Stimulated activated CD4-positive, alpha-beta T cell treated with anti-CD3 and anti-CD28 coated beads, Interleukin-12 subunit alpha, Interleukin-12 subunit beta, amount 100 ng/mL, for 48 hours (primary cell): ENCODE data around the gene PCNX2.

ENCODE experiments used
- DNase-seq, 3 donors: peaks; one replicate each; pipeline ENCODE4 v3.0.0-alpha.2; 2020; ENCODE audit warnings: low read depth in 2 of 3, low spot score in 1 of 3

The PCNX2 gene

DNA sequence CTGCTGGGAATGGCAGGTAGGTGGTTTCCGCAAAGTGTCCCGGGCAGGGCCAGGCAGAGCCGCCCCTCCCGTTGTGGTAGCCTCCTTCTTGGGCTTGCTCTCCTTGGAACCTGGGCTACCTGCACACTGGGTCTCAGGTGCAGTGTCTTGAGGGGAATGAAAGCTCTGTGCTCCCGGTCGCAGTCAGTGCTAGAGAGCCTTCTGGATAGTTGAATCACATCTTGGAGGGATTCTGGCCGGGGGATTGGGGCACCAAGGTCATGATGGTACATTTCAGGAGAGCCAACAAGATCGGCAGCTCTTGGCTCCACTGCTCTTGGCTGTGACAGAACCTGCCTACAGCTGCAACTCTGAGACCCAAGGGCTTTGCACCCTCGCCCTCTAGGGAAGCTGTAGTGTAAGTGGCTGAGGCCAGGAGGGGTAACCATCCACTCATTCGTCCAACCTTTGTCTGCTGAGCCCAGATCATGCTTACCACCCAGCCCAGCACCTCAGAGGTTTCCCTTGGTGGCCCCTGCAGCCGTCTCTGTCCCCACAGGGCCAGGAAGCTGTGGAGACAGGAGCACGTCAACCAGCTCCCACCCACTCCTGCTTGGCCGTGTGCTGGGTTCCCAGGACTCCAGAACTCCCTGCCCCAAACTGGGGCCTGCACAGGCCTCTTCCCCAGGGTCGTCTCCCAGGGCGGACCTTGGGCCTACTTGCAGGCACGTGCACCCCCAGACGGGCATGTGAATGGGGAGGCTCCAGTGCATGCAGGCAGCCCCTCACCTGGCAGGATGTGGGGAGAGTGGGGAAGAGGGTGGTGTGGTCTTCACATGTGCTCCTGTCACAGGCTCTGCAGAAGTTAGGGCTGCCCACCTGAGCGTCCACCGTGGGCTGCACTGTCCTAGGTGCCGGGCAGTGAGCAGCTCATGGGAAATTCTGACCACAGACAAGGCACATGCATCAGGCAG lies 305.1 kb downstream of the PCNX2 start:
- DNase-seq = no peak

DNA sequence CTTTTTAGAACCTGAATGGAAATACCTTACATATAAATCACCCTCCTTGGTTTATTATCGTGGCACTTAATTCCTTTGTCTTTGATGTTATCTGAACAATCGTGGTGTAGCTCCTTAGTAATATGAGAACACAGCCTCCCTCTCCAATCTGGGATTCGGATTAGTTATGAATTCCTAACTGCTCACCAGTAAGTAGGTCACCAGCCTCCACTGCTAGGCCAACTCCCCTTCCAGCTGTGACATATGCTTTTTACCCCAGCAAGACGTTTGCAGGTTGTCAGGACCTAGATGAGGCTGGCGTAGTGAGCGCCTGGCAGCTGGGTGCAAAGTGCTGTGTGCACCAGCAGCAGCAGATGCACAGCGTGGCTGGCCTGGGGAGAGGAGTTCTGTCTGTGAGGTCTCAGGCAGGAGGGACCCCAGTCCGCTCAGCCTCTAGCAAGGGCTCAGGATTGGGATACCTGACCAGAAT lies 306.9 kb downstream of the PCNX2 start:
- no peak for DNase-seq

DNA sequence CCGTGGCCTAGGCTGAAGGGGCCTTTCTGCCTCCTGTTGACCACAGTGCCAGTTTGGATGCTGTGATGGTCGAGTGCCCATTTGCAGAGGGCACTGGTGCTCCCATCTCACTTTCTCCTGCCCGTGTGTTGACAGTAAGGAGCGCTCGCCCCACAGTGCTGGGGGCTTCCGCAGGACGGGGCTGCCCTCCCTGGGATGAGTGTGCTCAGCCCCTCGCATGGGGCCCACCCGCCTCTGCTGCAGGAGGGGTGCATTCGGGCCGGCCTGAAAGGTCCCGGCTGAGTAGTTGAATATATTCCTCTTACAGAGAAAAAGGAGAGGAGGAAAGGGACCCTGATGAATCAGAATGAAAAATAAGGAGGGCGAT lies 307.8 kb downstream of the PCNX2 start:
- no peak for DNase-seq

DNA sequence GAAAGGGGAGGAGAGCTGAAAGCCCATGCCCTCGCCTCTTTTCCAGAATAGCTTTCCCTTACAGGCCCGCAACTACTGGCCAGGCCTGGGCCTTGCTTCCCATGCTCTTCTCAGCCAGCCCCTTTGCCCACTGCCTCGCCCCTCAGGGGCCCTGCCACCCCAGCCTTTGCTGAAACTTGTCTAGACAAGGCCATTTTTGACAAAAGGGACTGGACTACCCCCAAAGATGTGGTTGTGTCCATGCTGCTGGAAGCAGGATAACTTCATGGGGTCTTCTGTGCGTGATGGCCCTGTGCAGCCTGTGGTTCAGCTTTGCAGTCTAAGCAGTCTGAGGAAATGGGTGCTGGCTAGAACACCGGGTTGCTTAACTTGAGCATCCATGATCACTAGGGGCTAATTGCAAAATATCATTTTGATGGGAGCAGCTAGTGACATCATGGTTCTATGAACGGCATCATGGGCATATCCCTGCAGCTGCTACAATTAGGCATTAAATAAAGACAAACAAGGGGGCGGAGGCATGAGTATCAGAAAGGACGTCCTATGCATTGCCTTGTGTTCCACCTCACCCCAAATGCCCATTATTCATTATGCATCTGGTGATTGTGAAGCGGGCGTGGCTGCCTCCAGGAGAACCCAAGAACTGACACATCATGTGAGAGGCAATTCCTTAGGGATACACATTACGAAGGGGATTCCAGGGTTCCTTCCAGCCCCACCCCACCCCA lies 308.3 kb downstream of the PCNX2 start:
- no peak for DNase-seq

DNA sequence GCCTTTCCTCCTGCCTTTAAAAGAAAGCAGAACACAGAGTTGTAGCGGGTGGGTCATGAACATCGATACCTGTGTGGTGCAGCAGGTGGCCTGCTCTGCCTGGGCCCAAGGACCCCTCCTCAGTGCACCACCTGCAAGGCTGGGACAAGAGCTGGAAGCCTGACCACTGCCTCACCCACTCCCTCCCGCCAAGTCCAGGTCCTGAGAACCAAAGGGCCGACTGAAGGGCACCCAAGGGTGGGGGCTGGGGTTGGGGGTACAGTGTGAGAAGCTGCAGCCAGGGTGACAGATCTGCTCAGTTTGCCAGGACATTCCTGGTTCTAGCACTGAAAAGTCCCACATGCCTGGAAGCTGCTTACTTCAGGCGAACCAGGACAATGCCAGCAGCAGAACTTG lies 309.0 kb downstream of the PCNX2 start:
- no peak for DNase-seq

DNA sequence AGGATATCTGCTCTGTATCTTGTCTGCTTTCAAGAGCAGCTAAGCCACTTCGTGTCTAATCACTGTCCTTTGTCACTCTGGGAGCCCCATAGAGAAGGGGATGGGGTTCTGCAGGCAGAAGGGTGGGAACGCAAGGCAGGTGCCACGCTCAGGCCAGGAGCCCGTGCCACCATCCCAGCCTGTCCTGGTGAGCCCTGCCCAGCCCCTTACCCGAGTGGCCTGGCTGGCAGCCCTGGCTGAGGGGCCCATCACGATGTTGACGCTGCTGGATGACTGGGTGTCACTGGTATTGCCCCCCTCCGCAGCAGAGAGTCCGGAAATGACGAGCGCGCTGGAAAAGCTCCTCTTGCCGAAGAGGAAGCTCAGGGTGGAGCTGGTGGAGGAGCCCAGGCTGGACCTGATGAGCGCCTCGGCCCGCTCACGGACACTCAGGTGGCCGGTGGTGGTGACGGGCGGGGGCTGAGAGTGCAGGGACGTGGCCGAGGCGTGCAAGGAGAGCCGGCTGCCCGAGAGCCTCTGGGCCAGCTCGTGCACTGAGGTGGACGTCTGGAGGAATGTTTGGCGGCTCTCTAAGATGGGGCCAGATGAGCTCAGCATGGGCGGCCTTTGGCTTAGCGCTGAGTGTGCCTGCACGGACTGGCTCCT lies 309.5 kb downstream of the PCNX2 start:
- DNase-seq = no peak

DNA sequence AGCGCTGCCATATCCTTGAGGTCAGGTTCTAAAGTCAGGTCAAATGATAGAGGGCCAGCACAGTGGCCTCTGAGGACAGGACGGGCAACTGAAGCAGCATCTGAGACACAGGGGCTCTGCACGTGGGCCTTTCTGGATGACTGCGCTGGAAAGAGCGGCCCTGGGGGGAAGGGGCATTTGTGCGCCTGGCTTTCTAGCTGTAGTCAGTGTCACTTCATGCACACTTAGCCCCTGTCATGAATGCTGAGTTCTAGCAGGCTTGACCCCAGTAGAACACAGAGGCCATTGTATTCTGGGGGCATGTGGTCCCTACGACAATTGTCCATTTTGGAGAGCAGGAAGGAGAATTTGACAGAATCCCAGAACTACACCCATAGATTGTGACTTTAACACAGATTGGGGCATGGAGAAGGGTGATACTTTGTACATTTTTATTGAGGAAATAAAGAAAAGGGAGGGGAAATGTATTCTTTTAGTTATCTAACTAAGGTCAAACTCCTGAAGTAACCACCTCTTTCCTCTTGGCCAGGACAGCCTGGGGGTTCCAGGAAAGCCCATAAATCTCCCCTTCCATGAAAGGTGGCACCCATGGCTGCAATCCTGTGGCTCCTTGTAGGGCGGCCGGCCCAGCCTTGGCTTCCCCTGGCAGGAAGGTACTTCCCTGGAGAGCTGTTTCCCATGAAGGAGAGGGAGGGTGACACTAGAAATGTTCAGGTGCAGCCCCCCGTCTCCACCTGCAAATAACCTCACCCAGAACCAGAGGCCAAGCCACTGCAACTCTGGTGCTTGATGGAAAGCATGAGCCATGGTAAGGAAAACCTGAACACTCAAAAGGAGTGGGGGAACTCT lies 310.7 kb downstream of the PCNX2 start:
- DNase-seq = no peak

DNA sequence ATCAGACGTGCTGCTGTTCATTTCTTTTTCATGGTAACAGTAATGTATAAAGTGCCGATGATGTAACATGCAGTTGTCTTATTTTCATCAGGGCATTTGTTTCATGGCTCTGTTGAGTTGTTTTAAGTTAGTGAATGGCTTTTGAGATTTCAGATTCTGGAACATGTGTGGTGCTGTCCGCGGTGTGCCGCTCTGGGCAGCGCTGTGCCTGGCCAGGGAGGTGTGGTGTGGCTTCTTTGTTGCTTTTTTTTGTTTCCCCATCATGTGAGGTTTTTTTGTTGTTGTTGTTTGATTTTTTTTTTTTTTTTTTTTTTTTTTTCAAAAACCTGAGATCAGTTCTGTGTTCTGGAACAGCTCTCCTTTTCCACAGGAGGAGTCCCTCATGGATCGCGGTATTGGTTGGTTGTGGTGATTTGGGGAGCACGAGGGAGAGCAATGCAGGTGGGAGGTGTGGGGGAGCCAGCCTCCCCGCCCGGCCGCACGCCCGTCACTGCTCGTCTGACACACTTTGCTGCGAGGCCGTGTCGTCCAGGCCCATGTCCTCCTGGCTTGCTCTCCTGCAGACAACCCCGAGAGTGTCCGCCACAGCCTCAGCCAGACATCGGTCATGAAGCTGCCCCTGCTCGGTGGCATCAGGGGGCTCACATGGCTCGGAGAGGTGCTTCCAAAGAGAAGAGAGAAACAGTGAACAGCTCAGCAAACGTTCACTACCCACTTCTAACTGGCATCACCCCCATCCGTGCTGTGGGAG lies 311.5 kb downstream of the PCNX2 start:
- DNase-seq = no peak

DNA sequence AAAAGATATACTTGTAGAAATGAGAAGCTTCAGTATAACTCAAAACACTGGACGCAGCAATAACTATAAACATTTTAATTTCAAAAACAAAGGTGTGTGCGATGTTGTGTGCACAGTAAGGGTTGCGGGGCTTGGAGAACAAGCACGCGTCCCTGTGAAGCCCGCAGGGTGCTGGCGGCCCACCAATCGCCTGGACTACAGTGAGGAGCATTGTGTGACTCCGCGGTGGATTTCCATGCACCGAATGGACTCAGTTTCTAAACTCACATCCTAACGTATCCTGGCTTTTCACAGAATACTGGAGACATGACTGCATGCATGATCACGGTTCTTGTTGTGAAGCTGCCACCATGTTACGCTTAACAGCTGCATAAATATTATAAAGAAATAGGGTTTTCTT lies 312.1 kb downstream of the PCNX2 start:
- no peak for DNase-seq

DNA sequence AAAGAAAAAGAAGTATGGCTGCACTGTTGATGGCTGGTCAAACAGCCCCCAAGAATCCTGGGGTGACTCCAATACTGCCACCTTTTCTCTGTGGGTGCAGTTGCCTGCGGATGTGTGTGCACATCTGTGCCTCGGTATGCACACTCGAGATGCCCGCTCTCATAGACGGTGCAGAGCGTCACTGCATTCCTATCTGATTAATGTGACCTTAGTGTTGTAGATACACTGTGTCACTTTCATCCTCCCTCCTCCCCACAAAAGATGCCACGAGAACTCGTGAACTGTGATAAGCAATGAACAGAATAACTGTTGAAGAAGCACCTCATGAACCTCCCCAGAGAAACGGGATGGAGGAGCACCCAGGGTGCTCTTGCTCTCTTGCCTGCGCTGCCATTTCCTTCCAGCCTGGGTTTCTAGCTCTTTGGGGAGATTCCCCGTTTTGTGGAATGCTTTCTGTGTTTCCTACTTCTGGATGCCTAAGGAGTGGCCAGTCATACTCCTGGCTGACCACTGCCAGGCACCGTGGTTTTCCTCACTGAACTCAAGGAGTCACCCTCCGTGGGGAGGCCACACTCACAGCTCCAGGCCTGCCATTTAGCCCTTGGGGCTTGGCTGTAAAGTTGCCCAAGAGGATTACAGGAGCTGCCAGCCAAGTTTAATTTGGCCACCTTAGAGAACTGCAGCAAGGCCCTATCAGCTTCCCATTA lies 313.1 kb downstream of the PCNX2 start:
- DNase-seq = no peak

DNA sequence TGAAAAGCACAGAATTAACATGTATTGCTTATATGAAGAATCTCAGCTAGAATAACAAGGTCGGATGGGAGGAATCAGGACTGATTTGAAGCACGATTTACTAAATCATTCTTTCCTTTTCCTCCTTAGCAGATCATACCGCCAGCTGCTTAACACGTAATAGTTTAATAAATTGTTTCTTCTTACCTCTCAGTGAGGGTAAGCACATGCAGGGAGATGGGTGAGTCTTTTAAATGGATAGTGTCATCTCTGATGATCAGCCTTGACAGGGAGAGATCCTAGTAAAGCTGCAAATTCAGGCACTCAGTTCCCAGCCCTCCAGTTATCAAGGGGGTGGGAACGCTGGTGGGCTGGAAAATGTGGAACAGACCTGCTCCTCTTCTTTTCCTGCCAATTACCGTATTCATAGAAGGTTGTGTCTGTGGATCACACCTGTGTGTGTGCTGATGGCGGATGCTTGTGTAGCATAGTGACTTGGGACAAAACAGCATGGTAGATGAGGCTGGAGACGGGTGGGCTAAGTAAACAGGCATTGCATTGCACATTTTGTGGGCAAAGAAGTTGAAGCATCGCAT lies 314.5 kb downstream of the PCNX2 start:
- no peak for DNase-seq

DNA sequence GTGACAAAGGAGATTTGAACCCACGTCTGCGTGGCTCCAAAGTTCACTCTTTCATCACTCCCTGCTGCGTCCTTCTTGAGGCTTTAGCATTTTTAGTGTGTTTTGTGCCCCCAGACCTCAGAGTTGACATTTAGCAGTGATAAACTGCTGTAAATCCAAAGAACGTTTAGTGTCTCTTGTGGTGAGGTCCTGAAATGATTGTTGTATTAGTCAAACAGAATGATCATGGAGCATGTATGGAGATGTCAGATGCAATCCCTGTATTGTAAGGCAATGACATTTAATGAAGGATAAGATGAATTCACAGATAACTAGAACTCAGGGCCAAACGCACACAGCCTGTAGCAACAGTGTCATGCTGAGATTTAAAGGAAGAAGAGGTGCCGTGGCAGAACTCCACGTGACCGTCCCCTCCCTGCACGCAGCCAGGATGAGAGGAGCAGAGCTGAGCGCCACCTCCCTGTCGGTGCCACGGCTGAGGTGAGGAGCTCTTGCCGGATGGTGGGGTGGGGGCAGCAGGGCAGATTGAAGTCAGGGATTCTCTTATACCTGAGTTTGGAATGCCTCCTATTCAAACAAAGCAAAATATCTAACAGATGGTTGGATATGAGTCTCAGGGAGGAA lies 315.1 kb downstream of the PCNX2 start:
- DNase-seq = no peak

DNA sequence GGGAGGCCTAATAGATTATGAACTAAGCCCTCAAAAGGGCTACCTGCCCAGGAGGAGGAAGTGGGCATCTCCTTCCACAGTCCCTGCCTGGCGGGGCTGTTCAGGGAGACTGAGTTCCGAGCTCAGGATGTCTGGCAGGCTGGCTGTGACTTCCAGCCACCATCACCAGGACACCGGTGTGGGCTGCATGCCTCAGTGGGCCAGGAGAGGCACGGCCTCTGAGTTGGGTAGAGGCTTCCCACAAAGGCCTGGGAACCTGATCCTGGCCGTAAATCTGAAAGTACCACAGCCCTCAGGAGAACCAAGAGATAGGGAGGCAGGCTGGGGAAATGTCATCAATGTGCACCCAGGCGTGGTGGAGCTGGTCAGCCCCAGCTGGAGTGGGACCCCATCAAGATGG lies 316.0 kb downstream of the PCNX2 start:
- DNase-seq = no peak

DNA sequence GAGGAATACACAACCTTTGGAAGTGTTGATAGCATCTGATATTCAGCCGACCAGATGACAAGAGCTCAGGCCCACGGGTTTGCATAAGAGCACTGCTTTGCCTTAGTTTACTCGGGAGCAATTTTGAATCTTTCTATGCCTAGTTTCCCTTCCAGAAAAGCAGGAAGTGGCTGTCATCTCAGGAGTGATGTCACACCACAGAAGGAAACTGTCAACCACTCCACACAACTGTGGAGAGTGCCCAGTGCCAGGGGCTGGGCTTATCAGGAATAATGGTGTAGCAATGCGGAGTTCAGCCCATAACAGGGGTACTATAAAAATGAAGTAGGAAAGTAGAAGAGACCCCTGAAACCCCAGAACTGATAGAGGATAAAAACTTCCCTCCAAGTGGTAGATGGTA lies 316.7 kb downstream of the PCNX2 start:
- DNase-seq = no peak

DNA sequence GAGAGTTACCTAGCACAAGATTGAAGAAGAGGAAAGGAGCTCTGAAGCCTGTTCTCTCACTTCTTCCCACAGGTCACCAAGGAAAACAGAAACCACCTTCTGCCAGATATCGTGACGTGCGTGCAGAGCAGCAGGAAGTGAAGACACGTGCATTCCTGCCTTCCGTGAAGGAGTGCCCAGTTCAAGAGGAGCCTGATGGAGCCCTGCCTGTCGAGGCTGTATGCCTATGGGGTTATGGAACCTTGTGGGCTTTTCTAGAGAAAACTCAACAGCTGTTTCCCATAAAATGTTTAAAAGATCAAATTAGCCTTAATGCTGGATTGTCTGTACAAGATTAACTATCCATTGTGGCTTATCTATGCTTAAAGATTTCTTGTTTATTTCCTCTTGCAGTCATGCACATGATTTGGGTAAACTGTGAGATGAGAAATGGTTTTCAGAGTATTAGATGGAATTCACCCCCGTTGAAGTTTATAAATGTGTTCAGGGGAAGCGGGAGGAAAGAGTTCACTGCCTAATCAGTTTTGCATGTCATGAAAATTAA lies 317.4 kb downstream of the PCNX2 start:
- no peak for DNase-seq

DNA sequence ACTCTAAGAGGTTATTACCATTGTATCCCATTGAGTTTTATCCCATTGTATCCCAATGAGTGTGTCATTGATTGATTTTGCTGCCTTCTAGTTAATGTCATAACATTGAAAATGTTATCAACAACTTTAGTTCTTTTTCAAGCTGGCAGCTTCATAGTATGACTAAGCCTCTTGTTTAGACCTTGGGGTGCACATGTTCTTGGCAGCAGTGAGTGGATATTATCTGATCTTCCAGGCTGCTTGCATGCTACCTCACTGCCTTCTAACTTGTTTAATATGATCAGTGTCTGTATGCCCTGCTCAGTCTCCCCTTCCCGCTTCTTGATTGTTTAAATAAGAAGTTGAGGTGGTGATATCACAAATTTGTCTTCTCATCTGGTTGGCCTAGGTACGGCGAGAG lies 320.6 kb downstream of the PCNX2 start:
- DNase-seq = no peak

DNA sequence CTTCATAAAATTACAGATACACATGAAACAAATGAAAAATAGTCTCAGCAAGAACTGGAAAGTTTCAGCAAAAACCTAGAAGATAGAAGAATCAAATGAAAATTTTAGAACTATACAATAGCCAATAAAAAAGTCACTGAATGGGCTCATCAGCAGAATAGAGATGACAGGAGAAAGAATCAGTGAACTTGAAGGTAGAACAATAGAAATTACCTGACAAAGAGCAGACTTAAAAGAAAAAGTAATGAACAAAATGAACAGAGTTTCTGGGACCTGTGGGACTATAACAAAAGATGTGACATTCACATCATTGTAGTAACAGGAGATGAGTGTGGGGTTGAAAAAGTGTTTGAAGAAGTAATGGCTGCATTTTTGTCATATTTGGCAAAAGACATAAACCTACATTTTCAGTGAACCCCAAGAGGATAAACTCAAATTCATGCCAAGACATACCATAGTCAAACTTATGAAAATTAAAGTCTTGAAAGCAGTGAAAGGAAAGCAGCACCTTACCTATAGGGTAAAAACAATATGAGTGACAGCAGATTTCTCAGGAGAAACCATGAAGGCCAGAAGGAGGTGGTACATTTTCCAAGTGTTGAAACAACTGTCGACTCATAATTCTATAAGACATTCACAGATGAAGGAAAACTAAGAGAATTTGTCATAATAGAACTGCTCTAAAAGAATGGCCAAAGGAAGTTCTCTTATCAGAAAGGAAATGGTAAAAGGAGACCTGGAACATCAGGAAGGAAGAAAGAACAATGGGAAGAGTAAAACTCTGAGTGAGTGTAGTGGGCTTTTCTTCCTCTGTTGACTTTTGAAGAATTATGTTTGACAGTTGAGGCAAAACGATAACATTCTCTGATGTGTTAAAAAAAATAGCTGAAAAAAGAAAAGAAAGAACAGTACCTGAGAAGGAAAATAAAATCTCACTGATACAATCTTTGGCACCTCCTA lies 321.6 kb downstream of the PCNX2 start:
- DNase-seq = no peak
